Measurements from ENCODE around the gene CADM4.

DNA sequence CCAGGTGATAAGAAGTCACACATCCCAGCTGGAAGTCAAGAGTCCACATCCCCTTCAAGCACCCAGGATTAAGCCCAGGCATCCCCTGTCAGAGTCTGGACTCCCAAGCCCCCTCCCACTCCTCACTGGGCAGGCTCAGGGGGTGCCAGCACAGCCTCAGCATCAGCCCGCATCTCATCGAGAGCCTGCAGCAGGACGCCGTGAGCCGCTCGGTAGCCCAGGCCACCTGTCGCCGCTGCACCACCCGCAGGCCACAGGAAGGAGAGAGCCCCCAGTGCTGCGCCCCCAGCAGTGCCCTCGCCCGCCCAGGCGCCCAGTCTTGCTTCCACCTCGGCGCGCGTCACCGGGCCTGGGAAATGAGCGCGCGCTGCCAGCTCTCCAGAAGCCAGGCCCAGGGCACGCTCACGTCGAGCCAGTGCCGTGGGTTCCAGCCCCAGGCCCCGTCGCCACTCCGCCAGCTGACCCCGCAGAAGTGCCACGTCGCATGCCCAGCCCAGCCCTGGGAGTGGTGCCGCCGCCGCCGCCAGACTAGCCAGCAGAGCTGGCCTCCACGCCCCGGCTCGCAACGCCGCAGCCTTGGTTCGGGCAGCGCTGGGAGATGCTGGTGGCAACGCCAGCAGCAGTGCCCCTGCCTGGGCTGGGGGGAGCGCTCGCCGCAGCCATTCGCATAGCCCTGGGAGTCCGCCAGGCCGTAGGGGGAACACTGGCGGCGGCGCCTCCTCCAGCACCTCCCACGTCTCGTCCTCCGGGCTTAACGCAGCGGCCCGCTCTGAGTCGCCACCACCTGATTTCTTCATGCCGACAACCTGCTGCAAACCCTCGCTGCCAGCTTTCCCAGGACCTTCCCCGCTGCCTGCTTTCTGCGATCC, 47.5 kb downstream of the CADM4 start:
- TF ChIP-seq EZH2 (IDR thresholded peaks at IDR 0.05; ENCODE audit: low read length) = no peak
- TF ChIP-seq, protein P1, sequence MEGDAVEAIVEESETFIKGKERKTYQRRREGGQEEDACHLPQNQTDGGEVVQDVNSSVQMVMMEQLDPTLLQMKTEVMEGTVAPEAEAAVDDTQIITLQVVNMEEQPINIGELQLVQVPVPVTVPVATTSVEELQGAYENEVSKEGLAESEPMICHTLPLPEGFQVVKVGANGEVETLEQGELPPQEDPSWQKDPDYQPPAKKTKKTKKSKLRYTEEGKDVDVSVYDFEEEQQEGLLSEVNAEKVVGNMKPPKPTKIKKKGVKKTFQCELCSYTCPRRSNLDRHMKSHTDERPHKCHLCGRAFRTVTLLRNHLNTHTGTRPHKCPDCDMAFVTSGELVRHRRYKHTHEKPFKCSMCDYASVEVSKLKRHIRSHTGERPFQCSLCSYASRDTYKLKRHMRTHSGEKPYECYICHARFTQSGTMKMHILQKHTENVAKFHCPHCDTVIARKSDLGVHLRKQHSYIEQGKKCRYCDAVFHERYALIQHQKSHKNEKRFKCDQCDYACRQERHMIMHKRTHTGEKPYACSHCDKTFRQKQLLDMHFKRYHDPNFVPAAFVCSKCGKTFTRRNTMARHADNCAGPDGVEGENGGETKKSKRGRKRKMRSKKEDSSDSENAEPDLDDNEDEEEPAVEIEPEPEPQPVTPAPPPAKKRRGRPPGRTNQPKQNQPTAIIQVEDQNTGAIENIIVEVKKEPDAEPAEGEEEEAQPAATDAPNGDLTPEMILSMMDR (optimal IDR thresholded peaks at IDR 0.05 in 1 of 3, IDR thresholded peaks at IDR 0.05 in 1 of 3, conservative IDR thresholded peaks at IDR 0.05 in 1 of 3; ENCODE audit: extremely low read depth in 1 of 3, insufficient read depth in 2 of 3, low read length in 3 of 3) = no peak

Measured in keratinocyte (primary cell).